HFFc6 (cell line): ENCODE measurements around the gene TBC1D5. TPM values are rescaled to one million over a fixed set of nuclear protein-coding genes. Genes with fewer than 3 reads are reported as not detected.

Experiments used
- DNase-seq: peaks from one replicate; pipeline ENCODE4 v3.0.0-alpha.2; 2018
- H3K27ac Mint-ChIP-seq: 2 replicates; pipeline ENCODE4 v1.8.0; 2020; ENCODE audit warnings: mild to moderate bottlenecking, mixed read lengths
- H3K27me3 Mint-ChIP-seq: 2 replicates; pipeline ENCODE4 v1.8.0; 2021; ENCODE audit warnings: mild to moderate bottlenecking, moderate library complexity, mixed read lengths; ENCODE audit not compliant: insufficient read depth
- H3K36me3 Mint-ChIP-seq: 2 replicates; pipeline ENCODE4 v1.8.0; 2021; ENCODE audit warnings: low read depth, mixed read lengths
- H3K4me1 Mint-ChIP-seq: 2 replicates; pipeline ENCODE4 v1.8.0; 2020; ENCODE audit warnings: low read depth, mixed read lengths
- H3K4me3 Mint-ChIP-seq: 2 replicates; pipeline ENCODE4 v1.8.0; 2020; ENCODE audit warnings: mild to moderate bottlenecking, moderate library complexity, mixed read lengths
- H3K9me3 Mint-ChIP-seq: 2 replicates; pipeline ENCODE4 v1.8.0; 2020; ENCODE audit warnings: mild to moderate bottlenecking, mixed read lengths
- CTCF ChIP-seq: fragments of 200-600 bp; sonication (generic); IDR thresholded peaks from 2 replicates; pipeline ENCODE4 v1.5.0; 2021; ENCODE audit warnings: antibody characterized with exemption, mild to moderate bottlenecking
- total RNA-seq, 6 experiments: library from RNA; stranded (reverse); fragmentation: NEBNext Ultra II Directional; extraction: Animal tissue kit (Norgen Biotek cat#: 25700); gene quantifications; 2 replicates in 1 of 6; 3 replicates in 5 of 6; pipeline ENCODE4 v1.2.3, GENCODE V29; 2021

The TBC1D5 gene
- total RNA-seq, 6 experiments from 2014 or later: 37.2 to 46.0 (median 40.1) TPM

- no peaks in the 10 kb centered on the region for H3K4me1 Mint-ChIP-seq
These were observed 449.9 kb downstream of the TBC1D5 start for GRCh38 chr3:17292556-17292955.

GRCh38 chr3:17290894-17291293 is 451.5 kb downstream of the TBC1D5 start:
- DNase-seq: no peak
- Mint-ChIP-seq H3K27me3 (no peaks in the 10 kb centered on the region), H3K4me3 (no peak overlapping the region), H3K9me3 (no peaks in the 10 kb centered on the region), H3K36me3 (0 out of 2 replicates have a peak, but pooled peaks cover 6% of the 10 kb centered on the region), H3K4me1 (no peaks in the 10 kb centered on the region), H3K27ac (no peak overlapping the region)
- no peak for TF ChIP-seq CTCF

More at GRCh38 chr3:17292556-17292955, 449.9 kb downstream of the TBC1D5 start:
- no peak for DNase-seq
- no peak for TF ChIP-seq CTCF
- Mint-ChIP-seq H3K27ac (no peak overlapping the region), H3K36me3 (0 out of 2 replicates have a peak, but pooled peaks cover 6% of the 10 kb centered on the region), H3K9me3 (no peaks in the 10 kb centered on the region), H3K27me3 (no peaks in the 10 kb centered on the region), H3K4me3 (no peak overlapping the region)

- Mint-ChIP-seq H3K4me1 (no peaks in the 10 kb centered on the region), H3K27ac (no peak overlapping the region), H3K9me3 (no peaks in the 10 kb centered on the region), H3K36me3 (0 out of 2 replicates have a peak, but pooled peaks cover 6% of the 10 kb centered on the region), H3K4me3 (no peak overlapping the region), H3K27me3 (peaks cover 3% of the 10 kb centered on the region; the same call in 1 of the 2 replicates)
- no peak for TF ChIP-seq CTCF
- no peak for DNase-seq
These were observed 453.5 kb downstream of the TBC1D5 start for GRCh38 chr3:17288839-17289399.

GRCh38 chr3:17287006-17287689 is 455.3 kb downstream of the TBC1D5 start:
- Mint-ChIP-seq H3K4me1 (no peaks in the 10 kb centered on the region), H3K36me3 (0 out of 2 replicates have a peak, but pooled peaks cover 6% of the 10 kb centered on the region), H3K27ac (no peak overlapping the region), H3K9me3 (no peaks in the 10 kb centered on the region), H3K4me3 (no peak overlapping the region), H3K27me3 (peaks cover 3% of the 10 kb centered on the region; the same call in 1 of the 2 replicates)
- DNase-seq: no peak
- no peak for TF ChIP-seq CTCF

- H3K4me3 Mint-ChIP-seq: no peak overlapping the region
- no peaks in the 10 kb centered on the region for H3K36me3 Mint-ChIP-seq
- no peak overlapping the region for H3K27ac Mint-ChIP-seq
- DNase-seq: no peak
- H3K27me3 Mint-ChIP-seq: no peaks in the 10 kb centered on the region; the same call in 1 of the 2 replicates
- H3K9me3 Mint-ChIP-seq: no peaks in the 10 kb centered on the region
- H3K4me1 Mint-ChIP-seq: no peaks in the 10 kb centered on the region
- no peak for TF ChIP-seq CTCF
These were observed 464.4 kb downstream of the TBC1D5 start for GRCh38 chr3:17278006-17278405.
